Lower leg skin (tissue), 3 donors: ENCODE data around the gene SORCS1.

Source experiments
- POLR2A ChIP-seq, 2 donors: fragments of 450-650 bp; IDR thresholded peaks; one replicate each; pipeline ENCODE4 v1.6.1; 2016 to 2017; ENCODE audit warnings: antibody characterized with exemption in 2 of 2, mild to moderate bottlenecking in 1 of 2, moderate library complexity in 1 of 2
- TF ChIP-seq, protein P1 (sequence below), 3 donors: fragments of 450-650 bp; IDR thresholded peaks; one replicate each; pipeline ENCODE4 v1.5.1; 2016; ENCODE audit warnings: antibody characterized with exemption in 3 of 3, mild to moderate bottlenecking in 3 of 3, moderate library complexity in 2 of 3

GRCh38 chr10:107104026-107104652 lies 60.4 kb downstream of the SORCS1 start:
- TF ChIP-seq, protein P1, sequence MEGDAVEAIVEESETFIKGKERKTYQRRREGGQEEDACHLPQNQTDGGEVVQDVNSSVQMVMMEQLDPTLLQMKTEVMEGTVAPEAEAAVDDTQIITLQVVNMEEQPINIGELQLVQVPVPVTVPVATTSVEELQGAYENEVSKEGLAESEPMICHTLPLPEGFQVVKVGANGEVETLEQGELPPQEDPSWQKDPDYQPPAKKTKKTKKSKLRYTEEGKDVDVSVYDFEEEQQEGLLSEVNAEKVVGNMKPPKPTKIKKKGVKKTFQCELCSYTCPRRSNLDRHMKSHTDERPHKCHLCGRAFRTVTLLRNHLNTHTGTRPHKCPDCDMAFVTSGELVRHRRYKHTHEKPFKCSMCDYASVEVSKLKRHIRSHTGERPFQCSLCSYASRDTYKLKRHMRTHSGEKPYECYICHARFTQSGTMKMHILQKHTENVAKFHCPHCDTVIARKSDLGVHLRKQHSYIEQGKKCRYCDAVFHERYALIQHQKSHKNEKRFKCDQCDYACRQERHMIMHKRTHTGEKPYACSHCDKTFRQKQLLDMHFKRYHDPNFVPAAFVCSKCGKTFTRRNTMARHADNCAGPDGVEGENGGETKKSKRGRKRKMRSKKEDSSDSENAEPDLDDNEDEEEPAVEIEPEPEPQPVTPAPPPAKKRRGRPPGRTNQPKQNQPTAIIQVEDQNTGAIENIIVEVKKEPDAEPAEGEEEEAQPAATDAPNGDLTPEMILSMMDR (IDR thresholded peaks at IDR 0.05), result no peak
- no peak for TF ChIP-seq POLR2A (IDR thresholded peaks at IDR 0.05)
